Panc1 (cell line): ENCODE measurements around the gene SLC26A4.

Experiments used
- POLR2AphosphoS5 ChIP-seq: IDR thresholded peaks from 2 replicates; pipeline ENCODE4 v1.6.1; 2012; ENCODE audit warnings: mild to moderate bottlenecking, low read depth, low read length, moderate library complexity
- SIN3A ChIP-seq: IDR thresholded peaks from 2 replicates; pipeline ENCODE4 v1.6.1; 2012; ENCODE audit warnings: low read depth, mild to moderate bottlenecking, low read length, moderate library complexity, borderline replicate concordance; ENCODE audit not compliant: insufficient read depth
- TCF7L2 ChIP-seq: IDR thresholded peaks from 2 replicates; pipeline ENCODE4 v1.6.1; 2011; ENCODE audit warnings: mild to moderate bottlenecking, low read depth, low read length, inconsistent platforms
- TF ChIP-seq, protein P1 (sequence below): fragments of 450-650 bp; IDR thresholded peaks from 2 replicates; pipeline ENCODE4 v1.5.1; 2017; ENCODE audit warnings: mild to moderate bottlenecking
- TF ChIP-seq, protein P2 (sequence below), 2 experiments: IDR thresholded peaks; 2 replicates each; pipeline ENCODE4 v1.6.1; 2011 to 2012; ENCODE audit warnings: low read depth in 2 of 2, control low read depth in 1 of 2, low read length in 1 of 2, mild to moderate bottlenecking in 1 of 2, moderate library complexity in 1 of 2; ENCODE audit not compliant: insufficient read depth in 1 of 2

DNA sequence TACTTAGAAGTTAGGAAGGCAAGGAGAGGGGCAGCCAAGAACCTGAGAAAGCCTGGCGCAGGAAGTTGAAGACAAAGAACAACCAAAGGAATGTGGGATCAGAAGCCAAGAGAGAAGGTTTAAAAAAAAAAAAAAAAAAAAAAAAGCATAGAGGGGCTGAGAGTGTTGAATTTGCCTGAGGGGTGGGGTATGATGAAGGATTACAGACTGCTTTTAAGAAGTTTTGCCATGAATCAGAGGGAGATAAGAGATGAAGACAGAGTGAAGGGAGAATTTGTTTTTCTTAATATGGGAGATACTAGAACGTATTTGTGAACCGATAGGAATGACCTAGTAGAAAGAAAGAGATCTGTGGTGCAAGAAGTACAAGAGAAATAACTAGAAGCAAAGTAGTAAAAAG, 6.7 kb downstream of the SLC26A4 start:
- TF ChIP-seq, protein P1, sequence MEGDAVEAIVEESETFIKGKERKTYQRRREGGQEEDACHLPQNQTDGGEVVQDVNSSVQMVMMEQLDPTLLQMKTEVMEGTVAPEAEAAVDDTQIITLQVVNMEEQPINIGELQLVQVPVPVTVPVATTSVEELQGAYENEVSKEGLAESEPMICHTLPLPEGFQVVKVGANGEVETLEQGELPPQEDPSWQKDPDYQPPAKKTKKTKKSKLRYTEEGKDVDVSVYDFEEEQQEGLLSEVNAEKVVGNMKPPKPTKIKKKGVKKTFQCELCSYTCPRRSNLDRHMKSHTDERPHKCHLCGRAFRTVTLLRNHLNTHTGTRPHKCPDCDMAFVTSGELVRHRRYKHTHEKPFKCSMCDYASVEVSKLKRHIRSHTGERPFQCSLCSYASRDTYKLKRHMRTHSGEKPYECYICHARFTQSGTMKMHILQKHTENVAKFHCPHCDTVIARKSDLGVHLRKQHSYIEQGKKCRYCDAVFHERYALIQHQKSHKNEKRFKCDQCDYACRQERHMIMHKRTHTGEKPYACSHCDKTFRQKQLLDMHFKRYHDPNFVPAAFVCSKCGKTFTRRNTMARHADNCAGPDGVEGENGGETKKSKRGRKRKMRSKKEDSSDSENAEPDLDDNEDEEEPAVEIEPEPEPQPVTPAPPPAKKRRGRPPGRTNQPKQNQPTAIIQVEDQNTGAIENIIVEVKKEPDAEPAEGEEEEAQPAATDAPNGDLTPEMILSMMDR: no peak
- TF ChIP-seq SIN3A (no peak), POLR2AphosphoS5 (no peak), TCF7L2 (no peak)
- TF ChIP-seq, protein P2, sequence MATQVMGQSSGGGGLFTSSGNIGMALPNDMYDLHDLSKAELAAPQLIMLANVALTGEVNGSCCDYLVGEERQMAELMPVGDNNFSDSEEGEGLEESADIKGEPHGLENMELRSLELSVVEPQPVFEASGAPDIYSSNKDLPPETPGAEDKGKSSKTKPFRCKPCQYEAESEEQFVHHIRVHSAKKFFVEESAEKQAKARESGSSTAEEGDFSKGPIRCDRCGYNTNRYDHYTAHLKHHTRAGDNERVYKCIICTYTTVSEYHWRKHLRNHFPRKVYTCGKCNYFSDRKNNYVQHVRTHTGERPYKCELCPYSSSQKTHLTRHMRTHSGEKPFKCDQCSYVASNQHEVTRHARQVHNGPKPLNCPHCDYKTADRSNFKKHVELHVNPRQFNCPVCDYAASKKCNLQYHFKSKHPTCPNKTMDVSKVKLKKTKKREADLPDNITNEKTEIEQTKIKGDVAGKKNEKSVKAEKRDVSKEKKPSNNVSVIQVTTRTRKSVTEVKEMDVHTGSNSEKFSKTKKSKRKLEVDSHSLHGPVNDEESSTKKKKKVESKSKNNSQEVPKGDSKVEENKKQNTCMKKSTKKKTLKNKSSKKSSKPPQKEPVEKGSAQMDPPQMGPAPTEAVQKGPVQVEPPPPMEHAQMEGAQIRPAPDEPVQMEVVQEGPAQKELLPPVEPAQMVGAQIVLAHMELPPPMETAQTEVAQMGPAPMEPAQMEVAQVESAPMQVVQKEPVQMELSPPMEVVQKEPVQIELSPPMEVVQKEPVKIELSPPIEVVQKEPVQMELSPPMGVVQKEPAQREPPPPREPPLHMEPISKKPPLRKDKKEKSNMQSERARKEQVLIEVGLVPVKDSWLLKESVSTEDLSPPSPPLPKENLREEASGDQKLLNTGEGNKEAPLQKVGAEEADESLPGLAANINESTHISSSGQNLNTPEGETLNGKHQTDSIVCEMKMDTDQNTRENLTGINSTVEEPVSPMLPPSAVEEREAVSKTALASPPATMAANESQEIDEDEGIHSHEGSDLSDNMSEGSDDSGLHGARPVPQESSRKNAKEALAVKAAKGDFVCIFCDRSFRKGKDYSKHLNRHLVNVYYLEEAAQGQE (IDR thresholded peaks at IDR 0.05; ENCODE audit: insufficient read depth in 1 of 2, low read depth in 2 of 2, low read length in 1 of 2): no peak
